Esophagus squamous epithelium (tissue), 5 donors: Measurements from ENCODE around the gene TMEM200A. TPM values are rescaled to one million over a fixed set of nuclear protein-coding genes. Genes with fewer than 3 reads are reported as not detected.

ENCODE experiments used
- DNase-seq: peaks from one replicate; lab custom pipeline; 2025; lab: John Stamatoyannopoulos, UW
- H3K27ac ChIP-seq, 4 donors: fragments of 200-600 bp; sonication (generic); one replicate each; pipeline ENCODE4 v1.5.1; 2016 to 2019; ENCODE audit warnings: mild to moderate bottlenecking in 1 of 4
- H3K27me3 ChIP-seq, 4 donors: fragments of 200-600 bp; sonication (generic); 1 replicate in 3 of 4; 2 replicates in 1 of 4; pipeline versions ENCODE4 v1.5.1 to v1.6.0; 2017 to 2021; ENCODE audit warnings: antibody characterized with exemption in 1 of 4
- H3K36me3 ChIP-seq, 3 donors: fragments of 200-600 bp; sonication (generic); one replicate each; pipeline ENCODE4 v1.5.1; 2016 to 2019
- H3K4me1 ChIP-seq, 3 donors: fragments of 200-600 bp; sonication (generic); one replicate each; pipeline ENCODE4 v1.5.1; 2017 to 2019
- H3K4me3 ChIP-seq, 4 donors: fragments of 200-600 bp; sonication (generic); 1 replicate in 3 of 4; 2 replicates in 1 of 4; pipeline ENCODE4 v1.5.1; 2016 to 2019; ENCODE audit warnings: mild to moderate bottlenecking in 2 of 4, moderate library complexity in 1 of 4
- H3K9me3 ChIP-seq, 3 donors: fragments of 200-600 bp; sonication (generic); one replicate each; pipeline ENCODE4 v1.5.1; 2016 to 2019
- POLR2A ChIP-seq, 4 donors: fragments of 450-650 bp; IDR thresholded peaks; one replicate each; pipeline ENCODE4 v1.6.1; 2017; ENCODE audit warnings: antibody characterized with exemption in 4 of 4, mild to moderate bottlenecking in 4 of 4, moderate library complexity in 3 of 4
- WGBS, 2 donors: methylation state at CpG; one replicate each; pipeline ENCODE4 v1.1.5; 2018; 5-methylcytosine and 5-hydroxymethylcytosine counted together
- intact Hi-C: fragments of 100-400 bp; cut with DNase I; formaldehyde crosslinking; loops from one replicate; pipeline ENCODE4 v1.15.0; 2022
- total RNA-seq, 4 donors: library from RNA; depleted of rRNA; stranded (reverse); fragments of >200 nt; gene quantifications; one replicate each; pipeline ENCODE4 v1.1.0, GENCODE V29; 2016
- TF ChIP-seq, protein P1 (sequence below), 6 experiments: fragments of 450-650 bp in 4 of 6; fragments of 200-600 bp in 2 of 6; sonication (generic) in 2 of 6; IDR thresholded peaks; one replicate each; pipeline ENCODE4 v1.5.1; 2016 to 2019; ENCODE audit warnings: antibody characterized with exemption in 6 of 6, mild to moderate bottlenecking in 4 of 6, moderate library complexity in 4 of 6
- donor health status: DM: yes; HTN: yes; CAD: no.

The TMEM200A gene
- total RNA-seq, 4 donors from 2014 or later = 0.31 to 1.9 (median 0.62) TPM; not detected in 1

GRCh38 chr6:130485870-130486269 lies 120.1 kb downstream of the TMEM200A start:
- H3K4me3 ChIP-seq = no peak overlapping the region
- WGBS, 2 donors = 63 to 73% methylated on average over 3 of the region's 3 CpGs
- H3K27ac ChIP-seq = no peak overlapping the region
- no peaks in the 10 kb centered on the region for H3K27me3 ChIP-seq
- TF ChIP-seq POLR2A (IDR thresholded peaks at IDR 0.05) = no peak
- TF ChIP-seq, protein P1, sequence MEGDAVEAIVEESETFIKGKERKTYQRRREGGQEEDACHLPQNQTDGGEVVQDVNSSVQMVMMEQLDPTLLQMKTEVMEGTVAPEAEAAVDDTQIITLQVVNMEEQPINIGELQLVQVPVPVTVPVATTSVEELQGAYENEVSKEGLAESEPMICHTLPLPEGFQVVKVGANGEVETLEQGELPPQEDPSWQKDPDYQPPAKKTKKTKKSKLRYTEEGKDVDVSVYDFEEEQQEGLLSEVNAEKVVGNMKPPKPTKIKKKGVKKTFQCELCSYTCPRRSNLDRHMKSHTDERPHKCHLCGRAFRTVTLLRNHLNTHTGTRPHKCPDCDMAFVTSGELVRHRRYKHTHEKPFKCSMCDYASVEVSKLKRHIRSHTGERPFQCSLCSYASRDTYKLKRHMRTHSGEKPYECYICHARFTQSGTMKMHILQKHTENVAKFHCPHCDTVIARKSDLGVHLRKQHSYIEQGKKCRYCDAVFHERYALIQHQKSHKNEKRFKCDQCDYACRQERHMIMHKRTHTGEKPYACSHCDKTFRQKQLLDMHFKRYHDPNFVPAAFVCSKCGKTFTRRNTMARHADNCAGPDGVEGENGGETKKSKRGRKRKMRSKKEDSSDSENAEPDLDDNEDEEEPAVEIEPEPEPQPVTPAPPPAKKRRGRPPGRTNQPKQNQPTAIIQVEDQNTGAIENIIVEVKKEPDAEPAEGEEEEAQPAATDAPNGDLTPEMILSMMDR (IDR thresholded peaks at IDR 0.05) = no peak
- H3K4me1 ChIP-seq = no peaks in the 10 kb centered on the region
- DNase-seq = no peak
- no peaks in the 10 kb centered on the region for H3K9me3 ChIP-seq
- no peaks in the 10 kb centered on the region for H3K36me3 ChIP-seq
- intact Hi-C loops = no loop called here

- Histone ChIP-seq H3K36me3 (no peaks in the 10 kb centered on the region), H3K27ac (no peak overlapping the region), H3K27me3 (no peaks in the 10 kb centered on the region), H3K4me1 (no peaks in the 10 kb centered on the region), H3K4me3 (no peak overlapping the region), H3K9me3 (no peaks in the 10 kb centered on the region)
- intact Hi-C loops = no loop called here
- TF ChIP-seq, protein P1 (IDR thresholded peaks at IDR 0.05) = no peak
- no peak for TF ChIP-seq POLR2A (IDR thresholded peaks at IDR 0.05)
- 67 to 70% methylated on average over 7 of the region's 7 CpGs for WGBS, 2 donors
- DNase-seq = no peak
These were observed 120.6 kb downstream of the TMEM200A start for GRCh38 chr6:130486417-130486816.

DNA sequence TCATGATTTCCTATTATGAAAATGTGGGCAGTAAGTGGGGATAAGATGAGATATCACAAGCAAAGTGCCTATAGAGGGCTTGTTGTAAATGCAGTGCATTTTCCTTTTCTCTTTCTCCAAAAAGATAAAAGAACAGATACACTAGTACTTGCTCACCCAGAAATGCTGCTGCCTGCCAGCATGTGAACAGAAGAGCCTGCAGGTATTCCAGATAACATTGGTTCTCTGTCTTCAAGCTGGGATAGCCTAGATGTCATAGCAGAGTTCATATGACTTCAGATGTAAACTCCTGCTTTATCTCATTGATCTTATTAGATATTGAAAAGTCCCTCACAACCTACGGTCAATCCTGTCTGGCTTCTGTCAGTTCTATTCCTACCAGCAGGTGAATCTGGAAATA lies 123.7 kb downstream of the TMEM200A start:
- Histone ChIP-seq H3K4me1 (no peaks in the 10 kb centered on the region), H3K36me3 (no peaks in the 10 kb centered on the region), H3K27me3 (no peaks in the 10 kb centered on the region), H3K27ac (no peak overlapping the region), H3K9me3 (no peaks in the 10 kb centered on the region), H3K4me3 (no peak overlapping the region)
- no peak for DNase-seq
- WGBS, 2 donors = 91 to 100% methylated on average over 1 of the region's 1 CpG
- no peak for TF ChIP-seq POLR2A (IDR thresholded peaks at IDR 0.05)
- TF ChIP-seq, protein P1 (IDR thresholded peaks at IDR 0.05) = no peak
- intact Hi-C loops = no loop called here

Other genes with a start within 250 kb of the TMEM200A start
- gene SAMD3, start 143.1 kb upstream of the TMEM200A start, total RNA-seq = 1 to 10 TPM in 1 of 4 donors, under 1 TPM in 3; 0.12 to 3.8 (median 0.67) TPM